HG03469 (cell line): ENCODE data around the gene ATP5F1D.

ENCODE experiments used
- ATAC-seq: cut with Tn5 transposase; IDR thresholded peaks from one replicate; pipeline ENCODE4 v1.9.1; 2021; ENCODE audit warnings: mild to moderate bottlenecking, moderate library complexity, moderate number of reproducible peaks; ENCODE audit not compliant: unreplicated experiment

ATP5F1D gene

GRCh38 chr19:1278713-1279660 lies 37.4 kb downstream of the ATP5F1D start:
- ATAC-seq = no peak

- ATAC-seq = no peak
Measured at GRCh38 chr19:1279782-1280341, 38.3 kb downstream of the ATP5F1D start.

DNA sequence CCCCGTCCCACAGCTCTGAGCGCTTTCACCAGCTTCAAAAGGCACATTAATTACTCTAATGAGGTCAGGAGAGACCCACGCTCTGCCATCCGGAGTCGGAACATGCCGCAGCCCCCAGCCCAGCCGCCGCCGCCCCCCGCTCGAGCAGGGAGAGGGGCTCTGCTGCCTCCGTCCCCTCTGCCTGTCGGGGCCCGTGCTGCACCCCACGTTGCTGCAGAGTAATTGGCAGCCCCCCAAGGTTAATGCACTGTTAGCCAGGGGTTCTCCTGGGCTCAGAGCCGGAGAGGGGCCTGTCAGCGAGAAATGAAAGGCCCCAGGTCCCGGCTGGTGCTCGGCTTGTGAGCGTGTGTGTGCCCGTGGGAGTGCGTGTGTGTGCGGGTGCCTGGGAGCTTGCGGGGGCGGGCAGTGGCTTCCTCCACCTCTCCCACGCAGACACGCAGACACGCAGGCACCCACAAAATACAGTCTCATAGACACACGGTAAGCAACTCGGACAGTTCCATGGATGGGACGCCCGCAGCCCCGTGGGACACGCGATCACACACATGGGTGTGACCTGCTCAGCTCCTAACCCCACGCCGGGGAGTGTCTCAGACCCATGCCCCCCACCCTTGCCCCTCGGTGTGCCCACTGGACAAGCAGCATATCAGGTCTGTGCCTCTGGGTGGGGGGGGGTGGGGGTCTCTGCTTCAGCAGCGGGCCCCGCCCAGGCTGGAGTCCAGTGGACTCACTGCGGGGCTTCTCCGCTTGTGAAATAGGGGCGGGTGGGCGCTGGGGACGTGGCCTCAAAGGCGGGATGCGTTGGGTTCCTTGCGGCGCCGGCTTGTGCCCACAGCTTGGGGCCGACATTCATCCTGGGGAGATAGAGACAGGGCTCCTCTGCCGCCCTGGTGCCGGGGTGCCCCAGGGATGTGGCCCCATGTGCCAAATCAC lies 39.4 kb downstream of the ATP5F1D start:
- ATAC-seq = no peak

DNA sequence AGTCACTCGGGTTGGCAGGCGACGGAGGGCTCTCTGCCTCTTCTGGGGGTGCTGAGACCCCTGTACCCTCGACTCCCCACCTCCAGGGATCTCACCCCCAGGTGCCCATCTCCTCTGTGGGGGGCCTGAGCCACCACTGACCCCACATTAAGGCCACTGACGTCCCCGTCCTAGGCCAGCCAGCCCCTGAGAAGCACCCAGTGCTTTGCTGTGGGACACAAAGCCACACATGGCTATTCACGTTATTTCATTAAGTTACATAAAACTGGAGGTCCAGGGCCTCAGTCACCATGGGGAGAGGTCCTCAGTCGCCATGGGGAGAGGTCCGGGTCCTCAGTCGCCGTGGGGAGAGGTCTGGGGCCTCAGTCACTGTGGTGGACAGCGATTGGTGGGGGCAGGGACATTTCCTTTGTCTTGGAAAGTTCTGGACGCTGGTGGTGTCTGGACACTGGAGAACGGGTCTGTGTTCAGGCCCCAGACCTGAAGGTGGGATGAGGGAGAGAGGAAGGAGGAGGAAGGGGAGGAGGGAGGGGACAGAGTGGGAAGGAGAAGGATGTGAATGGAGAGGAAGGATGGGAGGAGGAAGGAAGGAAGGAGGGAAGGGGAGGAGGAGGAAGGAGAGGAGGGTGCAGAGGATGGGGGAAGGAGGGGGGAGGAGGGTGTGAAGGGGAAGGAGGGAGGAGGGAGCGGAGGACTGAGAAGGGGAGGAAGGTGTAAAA lies 40.2 kb downstream of the ATP5F1D start:
- no peak for ATAC-seq

DNA sequence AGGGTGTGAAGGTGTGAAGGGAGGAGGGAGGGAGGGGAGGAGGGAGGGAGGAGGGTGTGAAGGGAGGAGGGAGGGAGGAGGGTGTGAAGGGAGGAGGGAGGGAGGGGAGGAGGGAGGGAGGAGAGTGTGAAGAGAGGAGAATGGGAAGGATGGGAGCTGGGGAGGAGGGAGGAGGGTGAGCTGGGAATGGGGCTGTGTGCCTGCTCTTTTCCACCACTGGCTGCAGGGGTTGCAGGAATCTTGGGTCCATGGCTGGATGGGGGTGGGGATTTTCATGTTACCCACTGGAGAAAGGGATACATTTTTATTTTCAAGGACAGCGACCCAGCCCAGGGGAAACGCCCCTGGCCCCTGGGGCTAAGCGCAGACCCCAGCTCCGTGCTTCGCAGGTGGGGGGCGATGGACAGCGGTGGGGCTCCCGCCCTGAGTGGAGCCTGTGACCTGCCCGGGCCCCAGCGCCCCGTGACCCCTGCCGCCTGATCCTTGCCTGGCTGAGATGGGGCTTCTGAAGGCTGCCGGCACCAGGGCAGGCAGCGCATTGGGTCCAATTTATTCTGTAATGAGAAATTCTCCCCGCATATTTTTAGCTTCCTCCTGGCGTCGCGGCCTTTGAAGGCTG lies 41.1 kb downstream of the ATP5F1D start:
- no peak for ATAC-seq

DNA sequence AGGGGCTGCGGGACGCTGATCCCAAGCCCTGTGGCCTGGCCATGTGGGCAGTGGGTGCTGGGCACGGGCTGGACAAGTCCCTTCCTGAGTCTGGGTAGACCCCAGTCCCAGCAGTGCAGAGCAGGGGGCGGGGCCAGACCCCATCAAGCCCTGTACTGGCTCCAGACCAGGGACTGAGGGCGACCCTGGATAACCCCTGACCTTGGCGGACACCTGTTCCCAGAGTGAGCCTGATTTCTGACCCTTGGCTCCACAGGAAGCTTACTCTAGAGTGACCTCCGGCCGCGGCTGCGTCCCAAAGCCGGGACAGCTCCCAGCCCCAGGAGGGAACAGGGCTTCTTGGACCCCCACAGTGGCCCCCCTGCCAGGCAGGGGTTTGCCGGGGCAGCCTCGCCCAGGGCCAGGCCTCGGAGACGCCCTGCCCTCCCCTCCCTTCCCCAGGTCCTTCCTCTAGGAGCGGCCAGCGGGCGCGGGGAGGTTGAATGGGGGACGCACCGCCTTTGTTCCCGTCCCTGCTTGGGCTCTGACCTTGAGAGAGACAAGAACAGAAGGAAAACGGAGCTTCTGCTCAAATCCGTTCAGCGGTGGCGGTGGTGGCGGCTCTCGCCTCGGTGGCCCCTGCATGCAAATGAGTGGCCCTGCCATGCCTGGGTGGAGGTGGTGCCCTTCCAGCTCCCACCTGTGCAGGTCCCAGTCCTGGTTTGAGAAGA lies 41.8 kb downstream of the ATP5F1D start:
- ATAC-seq = no peak

DNA sequence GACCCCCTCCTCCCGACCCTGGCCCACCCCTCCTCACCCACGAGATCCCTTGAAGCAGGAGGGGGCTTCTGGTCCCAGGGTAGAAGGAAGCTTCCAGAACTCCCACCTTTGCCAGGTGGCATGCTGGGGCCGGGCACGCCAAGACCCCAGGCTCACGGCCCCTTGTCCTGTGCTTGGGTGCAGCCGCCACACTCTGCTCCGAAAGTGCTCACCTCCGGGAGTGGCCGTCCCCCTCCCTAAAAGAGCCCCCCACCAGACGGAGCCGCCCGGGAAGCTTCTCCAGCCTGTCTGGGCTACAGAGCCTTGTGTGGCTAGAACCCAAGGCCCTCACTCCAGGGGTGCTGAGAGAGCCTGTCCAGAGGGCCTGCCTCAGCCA lies 42.4 kb downstream of the ATP5F1D start:
- no peak for ATAC-seq

GRCh38 chr19:1284293-1284978 lies 42.9 kb downstream of the ATP5F1D start:
- no peak for ATAC-seq

DNA sequence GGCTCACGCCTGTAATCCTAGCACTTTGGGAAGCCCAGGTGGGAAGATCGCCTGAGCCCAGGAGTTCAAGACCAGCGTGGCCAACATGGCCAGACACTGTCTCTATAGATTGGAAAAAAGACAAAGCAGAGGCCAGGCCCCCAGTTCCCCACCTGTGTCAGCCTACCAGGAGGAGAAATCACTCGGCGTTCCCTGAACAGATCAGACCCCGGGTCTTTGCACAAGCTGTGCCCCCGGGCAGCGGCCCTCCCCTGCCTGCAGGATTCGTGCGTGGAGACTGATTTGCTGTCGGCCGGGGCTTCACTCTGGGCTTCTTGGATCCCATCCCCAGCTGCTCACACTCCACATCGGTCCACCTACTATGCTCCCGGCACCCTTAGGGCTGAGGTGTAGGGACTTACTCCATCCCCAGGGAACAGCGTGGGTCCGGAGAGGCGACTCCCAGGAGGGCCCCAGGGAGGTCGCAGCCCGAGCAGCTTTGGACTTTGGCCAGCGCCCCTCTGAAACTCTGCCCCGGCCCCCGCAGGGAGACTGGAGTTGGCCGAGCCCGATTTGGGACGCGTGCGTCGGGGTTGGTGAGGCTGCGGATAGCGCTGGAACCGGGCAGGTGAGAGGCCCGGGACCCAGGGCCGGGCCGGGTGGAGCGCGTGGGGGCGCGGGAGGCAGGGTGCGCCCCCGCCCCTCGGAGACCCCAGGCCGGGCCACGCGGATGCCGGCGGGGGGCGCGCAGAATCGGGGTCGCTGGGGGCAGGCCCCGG lies 43.6 kb downstream of the ATP5F1D start:
- ATAC-seq = no peak

- no peak for ATAC-seq
Measured at GRCh38 chr19:1285737-1286360, 44.3 kb downstream of the ATP5F1D start, which contains the start of gene EFNA2. Gene EFNA2 (plus strand): TSS chr19:1285873. CDS start chr19:1286169, 296 bp downstream.

DNA sequence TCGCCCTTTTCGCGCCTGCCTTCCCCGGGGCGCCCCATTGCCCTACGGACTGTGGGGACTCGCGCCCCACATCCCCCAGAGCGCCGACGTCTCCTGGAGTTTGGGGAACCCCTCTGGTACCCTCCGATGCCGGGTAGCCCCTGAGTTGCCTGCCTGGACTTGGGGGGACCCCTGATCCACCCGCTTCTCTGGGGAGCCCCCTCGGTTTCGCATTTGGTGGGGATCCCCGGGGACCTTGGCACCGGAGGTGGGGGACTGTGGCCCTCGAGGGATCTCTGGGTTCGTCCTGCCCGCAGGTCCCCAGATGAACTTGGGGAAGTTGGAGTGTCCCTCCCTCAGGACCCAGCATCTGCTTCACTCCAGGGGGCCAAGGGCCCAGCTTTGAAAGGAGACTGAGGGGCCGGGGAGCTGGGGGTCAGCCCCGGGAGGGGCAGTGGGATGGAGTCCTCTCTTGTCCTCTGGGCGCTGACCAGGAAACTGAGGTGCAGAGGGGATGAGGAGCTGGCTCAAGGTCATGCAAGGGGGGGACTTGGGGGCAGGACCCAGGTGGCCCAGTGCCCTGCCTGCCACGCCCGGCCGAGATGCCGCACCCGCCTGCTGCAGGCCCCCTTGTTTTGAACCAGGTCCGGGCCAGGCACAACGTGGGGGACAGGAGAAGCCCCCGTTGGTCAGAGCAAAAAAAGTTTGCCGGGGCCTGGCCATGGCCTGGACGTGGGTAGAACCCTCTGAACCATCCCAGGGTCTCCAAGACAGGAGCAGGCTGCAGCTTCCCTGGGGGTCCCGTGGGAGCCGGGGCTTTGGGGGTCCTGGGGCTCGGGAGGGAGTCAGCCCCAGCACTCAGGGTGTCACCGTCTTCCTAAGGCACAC lies 45.2 kb downstream of the ATP5F1D start:
- ATAC-seq = no peak

- ATAC-seq = no peak
Measured at GRCh38 chr19:1287354-1288225, 46.0 kb downstream of the ATP5F1D start.

DNA sequence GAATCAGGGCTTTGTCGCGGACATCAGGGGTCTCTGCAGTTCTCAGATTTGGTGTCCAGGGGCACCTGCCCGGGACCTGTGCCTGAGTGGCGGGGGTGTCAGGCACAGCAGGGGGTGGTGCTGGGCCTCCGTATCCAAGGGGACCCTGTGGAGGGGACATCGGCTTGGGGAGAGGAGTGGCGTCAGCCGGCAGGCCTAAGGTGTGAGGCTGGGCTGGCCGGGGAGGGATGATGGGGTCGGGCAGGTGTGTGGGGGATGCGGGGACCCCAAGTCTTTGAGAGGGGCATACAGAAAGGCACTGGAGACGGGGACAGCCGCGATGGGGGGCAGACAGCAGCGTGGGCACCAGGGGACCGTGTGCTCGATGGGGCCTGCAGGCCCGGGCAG lies 46.7 kb downstream of the ATP5F1D start:
- no peak for ATAC-seq

- ATAC-seq = no peak
Measured at GRCh38 chr19:1288833-1289685, 47.5 kb downstream of the ATP5F1D start.

GRCh38 chr19:1289686-1290025 lies 48.1 kb downstream of the ATP5F1D start:
- ATAC-seq = no peak
